Right hindlimb (tissue), 1 donor: ENCODE data around the gene RAPGEF4.

Experiments used
- DNase-seq: peaks from one replicate; pipeline ENCODE4 v3.0.0-alpha.2; 2018

The RAPGEF4 gene

GRCh38 chr2:172829229-172829628 lies 93.6 kb downstream of the RAPGEF4 start:
- no peak for DNase-seq

- no peak for DNase-seq
Measured at GRCh38 chr2:172830482-172830881, 94.8 kb downstream of the RAPGEF4 start.

- no peak for DNase-seq
Measured at GRCh38 chr2:172833898-172834297, 98.3 kb downstream of the RAPGEF4 start.

- DNase-seq = no peak
Measured at GRCh38 chr2:172834881-172835280, 99.2 kb downstream of the RAPGEF4 start.

GRCh38 chr2:172836347-172836821 lies 100.7 kb downstream of the RAPGEF4 start:
- DNase-seq = no peak

- DNase-seq = no peak
Measured at GRCh38 chr2:172836827-172837226, 101.2 kb downstream of the RAPGEF4 start.

GRCh38 chr2:172839446-172839845 lies 103.8 kb downstream of the RAPGEF4 start:
- no peak for DNase-seq

GRCh38 chr2:172842511-172843265 lies 107.0 kb downstream of the RAPGEF4 start:
- DNase-seq = no peak

- DNase-seq = no peak
Measured at GRCh38 chr2:172843266-172843582, 107.6 kb downstream of the RAPGEF4 start.

GRCh38 chr2:172843902-172844715 lies 108.5 kb downstream of the RAPGEF4 start:
- no peak for DNase-seq

GRCh38 chr2:172845028-172845630 lies 109.5 kb downstream of the RAPGEF4 start:
- DNase-seq = no peak

GRCh38 chr2:172846551-172846950 lies 110.9 kb downstream of the RAPGEF4 start:
- DNase-seq = no peak

- DNase-seq = no peak
Measured at GRCh38 chr2:172847188-172847587, 111.5 kb downstream of the RAPGEF4 start.

GRCh38 chr2:172848519-172848918 lies 112.9 kb downstream of the RAPGEF4 start:
- DNase-seq = no peak

- no peak for DNase-seq
Measured at GRCh38 chr2:172849519-172850217, 114.0 kb downstream of the RAPGEF4 start.

GRCh38 chr2:172855588-172855987 lies 119.9 kb downstream of the RAPGEF4 start:
- no peak for DNase-seq

GRCh38 chr2:172856606-172857005 lies 121.0 kb downstream of the RAPGEF4 start:
- no peak for DNase-seq

- no peak for DNase-seq
Measured at GRCh38 chr2:172858473-172858745, 122.8 kb downstream of the RAPGEF4 start.

- DNase-seq = no peak
Measured at GRCh38 chr2:172859581-172860335, 124.1 kb downstream of the RAPGEF4 start.

- no peak for DNase-seq
Measured at GRCh38 chr2:172860336-172860707, 124.7 kb downstream of the RAPGEF4 start.

- DNase-seq = no peak
Measured at GRCh38 chr2:172861098-172861497, 125.5 kb downstream of the RAPGEF4 start.

- DNase-seq = peak; percentile 43
Measured at GRCh38 chr2:172861656-172862476, 126.2 kb downstream of the RAPGEF4 start.
